CD14-positive monocyte (primary cell): ENCODE measurements around the gene TJAP1. TPM values are rescaled to one million over a fixed set of nuclear protein-coding genes. Genes with fewer than 3 reads are reported as not detected.

ENCODE experiments used
- DNase-seq, 3 donors: peaks; one replicate each; pipeline ENCODE4 v3.0.0-alpha.2; 2011 to 2022
- H2AFZ ChIP-seq: 2 replicates; pipeline ENCODE4 v1.6.0; 2012; ENCODE audit warnings: mild to moderate bottlenecking, low read depth, low read length, inconsistent platforms; ENCODE audit not compliant: insufficient read depth, poor library complexity, severe bottlenecking
- H3K27ac ChIP-seq, 2 donors: 1 replicate in 1 of 2; 2 replicates in 1 of 2; pipeline ENCODE4 v1.5.1; 2012 to 2013; ENCODE audit warnings: low read length in 2 of 2, control low read depth in 1 of 2, inconsistent platforms in 1 of 2, low read depth in 1 of 2, mild to moderate bottlenecking in 1 of 2
- H3K27me3 ChIP-seq, 2 donors: one replicate each; pipeline versions ENCODE4 v1.6.0 to v1.6.1; 2011 to 2013; ENCODE audit warnings: low read length in 2 of 2; ENCODE audit not compliant: control insufficient read depth in 2 of 2, insufficient read depth in 2 of 2
- H3K36me3 ChIP-seq, 2 donors: replicated peaks in 1 of 2; 1 replicate in 1 of 2; 2 replicates in 1 of 2; pipeline versions ENCODE4 v1.5.1 to v1.6.1; 2012 to 2013; ENCODE audit warnings: low read length in 2 of 2, control low read depth in 1 of 2, inconsistent platforms in 1 of 2, mild to moderate bottlenecking in 1 of 2; ENCODE audit not compliant: insufficient read depth in 2 of 2, control insufficient read depth in 1 of 2
- H3K4me1 ChIP-seq, 2 donors: 1 replicate in 1 of 2; 2 replicates in 1 of 2; pipeline versions ENCODE4 v1.5.1 to v1.6.1; 2012 to 2013; ENCODE audit warnings: low read length in 2 of 2, control low read depth in 1 of 2, inconsistent platforms in 1 of 2, mild to moderate bottlenecking in 1 of 2, moderate library complexity in 1 of 2; ENCODE audit not compliant: insufficient read depth in 2 of 2, control insufficient read depth in 1 of 2
- H3K4me2 ChIP-seq: replicated peaks from 2 replicates; pipeline ENCODE3; 2012; ENCODE audit warnings: low read length, moderate library complexity, mild to moderate bottlenecking; ENCODE audit not compliant: poor library complexity, severe bottlenecking; ENCODE audit errors: extremely low read depth
- H3K4me3 ChIP-seq, 3 experiments: fragments of 200-600 bp in 1 of 3; sonication (generic) in 1 of 3; replicated peaks in 1 of 3; 1 replicate in 2 of 3; 2 replicates in 1 of 3; pipeline ENCODE4 v1.5.1; 2011 to 2013; ENCODE audit warnings: low read length in 3 of 3, mild to moderate bottlenecking in 3 of 3, control low read depth in 2 of 3, low read depth in 2 of 3, inconsistent platforms in 1 of 3, moderate library complexity in 1 of 3
- H3K79me2 ChIP-seq: 2 replicates; pipeline ENCODE4 v1.6.0; 2012; ENCODE audit warnings: mild to moderate bottlenecking, control low read depth, inconsistent platforms, low read length, moderate library complexity; ENCODE audit not compliant: insufficient read depth
- H3K9ac ChIP-seq: 2 replicates; pipeline ENCODE4 v1.6.0; 2017; ENCODE audit warnings: low read length, mild to moderate bottlenecking; ENCODE audit not compliant: insufficient read depth, poor library complexity, severe bottlenecking
- H3K9me3 ChIP-seq, 2 donors: replicated peaks in 1 of 2; 1 replicate in 1 of 2; 2 replicates in 1 of 2; pipeline versions ENCODE4 v1.5.1 to v1.6.1; 2012 to 2013; ENCODE audit warnings: low read length in 2 of 2, control low read depth in 1 of 2; ENCODE audit not compliant: control insufficient read depth in 1 of 2, insufficient read depth in 1 of 2
- H4K20me1 ChIP-seq: 2 replicates; pipeline ENCODE4 v1.6.0; 2012; ENCODE audit warnings: mild to moderate bottlenecking, low read length, control low read depth, moderate library complexity; ENCODE audit not compliant: insufficient read depth
- H3K27ac Mint-ChIP-seq, 7 donors: one replicate each; pipeline ENCODE4 v1.8.0; 2020; ENCODE audit warnings: mild to moderate bottlenecking in 7 of 7, mixed read lengths in 7 of 7, moderate library complexity in 6 of 7, inconsistent platforms in 2 of 7
- H3K27me3 Mint-ChIP-seq, 3 donors: one replicate each; pipeline ENCODE4 v1.8.0; 2021 to 2022; ENCODE audit warnings: low read depth in 3 of 3, mild to moderate bottlenecking in 3 of 3, mixed read lengths in 3 of 3, moderate library complexity in 3 of 3, inconsistent platforms in 1 of 3
- H3K36me3 Mint-ChIP-seq, 2 donors: one replicate each; pipeline ENCODE4 v1.8.0; 2020; ENCODE audit warnings: mixed read lengths in 2 of 2, inconsistent platforms in 1 of 2, mild to moderate bottlenecking in 1 of 2
- H3K4me1 Mint-ChIP-seq: one replicate; pipeline ENCODE4 v1.8.0; 2020; ENCODE audit warnings: mild to moderate bottlenecking, mixed read lengths
- H3K4me3 Mint-ChIP-seq, 2 donors: one replicate each; pipeline ENCODE4 v1.8.0; 2020; ENCODE audit warnings: mild to moderate bottlenecking in 2 of 2, mixed read lengths in 2 of 2, moderate library complexity in 1 of 2
- H3K9me3 Mint-ChIP-seq, 7 donors: one replicate each; pipeline ENCODE4 v1.8.0; 2020 to 2022; ENCODE audit warnings: mixed read lengths in 7 of 7, mild to moderate bottlenecking in 6 of 7, moderate library complexity in 6 of 7, inconsistent platforms in 2 of 7
- WGBS: methylation state at CpG from one replicate; pipeline ENCODE4 v1.1.5; 2013; ENCODE audit warnings: missing lambda C conversion rate; ENCODE audit not compliant: insufficient coverage; 5-methylcytosine and 5-hydroxymethylcytosine counted together
- intact Hi-C, 2 donors: fragments of 100-400 bp; cut with micrococcal nuclease; formaldehyde crosslinking; loops; one replicate each; pipeline versions ENCODE4 v1.15.0 to v1.15.1; 2023
- polyA plus RNA-seq, 3 donors: library from polyadenylated mRNA; depleted of rRNA in 1 of 3; unstranded in 2 of 3; stranded (reverse) in 1 of 3; fragments of 300-500 nt in 2 of 3; fragments of >200 nt in 1 of 3; fragmentation: Illumina TruSeq in 2 of 3; gene quantifications; 1 replicate in 2 of 3; 2 replicates in 1 of 3; pipeline ENCODE4 v1.2.3, GENCODE V29; 2012 to 2021
- TF ChIP-seq, protein P1 (sequence below): fragments of 200-600 bp; IDR thresholded peaks from one replicate; pipeline ENCODE4 v1.8.0; 2022; ENCODE audit warnings: antibody characterized with exemption, mild to moderate bottlenecking

The TJAP1 gene
- polyA plus RNA-seq, 3 donors, result 3.2 to 43.4 (median 3.2) TPM

GRCh38 chr6:43511824-43512415 lies 34.5 kb downstream of the TJAP1 start:
- no peak overlapping the region for H3K4me3 Mint-ChIP-seq
- H4K20me1 ChIP-seq, result peaks cover 54% of the 10 kb centered on the region
- intact Hi-C loops, result loop anchor here (10.0 kb wide), 3 partner anchors 147 to 497 kb away; partner anchors contain the start of genes KLHDC3 (in 1 of the 2), MEA1 (in 1 of the 2), SRF (in 1 of the 2) and ZNF318 (in 1 of the 2)
- WGBS, result 89% methylated on average over 8 of the region's 11 CpGs
- no peak overlapping the region for H3K4me3 ChIP-seq
- H3K36me3 ChIP-seq, result peaks cover 40 to 53% of the 10 kb centered on the region in 2 donors
- peaks cover 55% of the 10 kb centered on the region for H3K4me1 Mint-ChIP-seq
- H3K9me3 ChIP-seq, result peaks cover 0 to 3% of the 10 kb centered on the region in 2 donors
- H3K27ac ChIP-seq, result no peak overlapping the region
- H3K27me3 ChIP-seq, result peaks cover 11 to 26% of the 10 kb centered on the region in 2 donors
- TF ChIP-seq, protein P1, sequence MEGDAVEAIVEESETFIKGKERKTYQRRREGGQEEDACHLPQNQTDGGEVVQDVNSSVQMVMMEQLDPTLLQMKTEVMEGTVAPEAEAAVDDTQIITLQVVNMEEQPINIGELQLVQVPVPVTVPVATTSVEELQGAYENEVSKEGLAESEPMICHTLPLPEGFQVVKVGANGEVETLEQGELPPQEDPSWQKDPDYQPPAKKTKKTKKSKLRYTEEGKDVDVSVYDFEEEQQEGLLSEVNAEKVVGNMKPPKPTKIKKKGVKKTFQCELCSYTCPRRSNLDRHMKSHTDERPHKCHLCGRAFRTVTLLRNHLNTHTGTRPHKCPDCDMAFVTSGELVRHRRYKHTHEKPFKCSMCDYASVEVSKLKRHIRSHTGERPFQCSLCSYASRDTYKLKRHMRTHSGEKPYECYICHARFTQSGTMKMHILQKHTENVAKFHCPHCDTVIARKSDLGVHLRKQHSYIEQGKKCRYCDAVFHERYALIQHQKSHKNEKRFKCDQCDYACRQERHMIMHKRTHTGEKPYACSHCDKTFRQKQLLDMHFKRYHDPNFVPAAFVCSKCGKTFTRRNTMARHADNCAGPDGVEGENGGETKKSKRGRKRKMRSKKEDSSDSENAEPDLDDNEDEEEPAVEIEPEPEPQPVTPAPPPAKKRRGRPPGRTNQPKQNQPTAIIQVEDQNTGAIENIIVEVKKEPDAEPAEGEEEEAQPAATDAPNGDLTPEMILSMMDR, result no peak
- peaks cover 48 to 58% of the 10 kb centered on the region in 2 donors for H3K36me3 Mint-ChIP-seq
- peaks cover 22 to 36% (median 23%) of the 10 kb centered on the region in 3 donors for H3K27me3 Mint-ChIP-seq
- peaks cover 0 to 13% (median 0%) of the 10 kb centered on the region in 7 donors for H3K9me3 Mint-ChIP-seq
- peaks cover 29% of the 10 kb centered on the region for H3K79me2 ChIP-seq
- peak overlapping the region in 4 of 7 donors; percentile 60 to 77 (median 68) for H3K27ac Mint-ChIP-seq
- no peak overlapping the region for H2AFZ ChIP-seq
- peaks cover 31 to 48% of the 10 kb centered on the region in 2 donors for H3K4me1 ChIP-seq
- no peak overlapping the region for H3K9ac ChIP-seq
- no peak overlapping the region for H3K4me2 ChIP-seq
- DNase-seq, result no peak

- intact Hi-C loops, result loop anchor here (5.0 to 10.0 kb wide), 4 partner anchors 151 to 501 kb away; partner anchors contain the start of genes SRF (in 2 of the 2), KLHDC3 (in 1 of the 2), MEA1 (in 1 of the 2) and ZNF318 (in 1 of the 2)
- peaks cover 23 to 38% of the 10 kb centered on the region in 2 donors for H3K4me1 ChIP-seq
Observed at GRCh38 chr6:43515808-43516207, 38.4 kb downstream of the TJAP1 start.

More at GRCh38 chr6:43515808-43516207, 38.4 kb downstream of the TJAP1 start:
- peak overlapping the region in 1 of 2 donors; percentile 93 for H3K27ac ChIP-seq
- H3K36me3 ChIP-seq, result peaks cover 58 to 71% of the 10 kb centered on the region in 2 donors
- Mint-ChIP-seq H3K9me3 (no peaks in the 10 kb centered on the region), H3K36me3 (peaks cover 49 to 51% of the 10 kb centered on the region in 2 donors), H3K27ac (peak overlapping the region in 1 of 7 donors; percentile 55), H3K27me3 (no peaks in the 10 kb centered on the region), H3K4me3 (no peak overlapping the region), H3K4me1 (peaks cover 37% of the 10 kb centered on the region)
- 87% methylated on average over 9 of the region's 9 CpGs for WGBS
- H2AFZ ChIP-seq, result no peak overlapping the region
- peak overlapping the region; percentile 61 to 100 (median 78) for H3K4me3 ChIP-seq
- DNase-seq, result no peak
- peaks cover 54% of the 10 kb centered on the region for H3K79me2 ChIP-seq
- peak overlapping the region; percentile 99 for H3K4me2 ChIP-seq
- no peaks in the 10 kb centered on the region for H3K9me3 ChIP-seq
- peak overlapping the region; percentile 92 for H3K9ac ChIP-seq
- H4K20me1 ChIP-seq, result peaks cover 46% of the 10 kb centered on the region
- TF ChIP-seq, protein P1, result no peak
- H3K27me3 ChIP-seq, result no peaks in the 10 kb centered on the region
